GM23248 (cell line): ENCODE data around the gene AHRR.

Experiments used
- EZH2 ChIP-seq: fragments of 200-600 bp; sonication (generic); IDR thresholded peaks from 2 replicates; pipeline ENCODE4 v1.6.1; 2018; ENCODE audit warnings: antibody characterized with exemption, mild to moderate bottlenecking; ENCODE audit not compliant: insufficient read depth, poor library complexity, severe bottlenecking
- EZH2phosphoT487 ChIP-seq: fragments of 200-600 bp; sonication (generic); IDR thresholded peaks from 2 replicates; pipeline ENCODE4 v1.6.1; 2018; ENCODE audit warnings: antibody characterized with exemption, moderate library complexity, mild to moderate bottlenecking, low read depth; ENCODE audit not compliant: insufficient read depth

- TF ChIP-seq EZH2 = no peak
- no peak for TF ChIP-seq EZH2phosphoT487
Measured at GRCh38 chr5:326109-326508, 4.6 kb downstream of the AHRR start.
